ENCODE results near the gene CHDH.

CHDH gene

GRCh38 chr3:53811143-53811927 is 34.9 kb downstream of the CHDH start:
- Mint-ChIP-seq H3K4me1 (ENCODE audit: low read depth) (no peaks in the 10 kb centered on the region), H3K9me3 (ENCODE audit: low read depth) (no peaks in the 10 kb centered on the region), H3K27ac (no peak overlapping the region), H3K27me3 (no peaks in the 10 kb centered on the region), H3K36me3 (no peaks in the 10 kb centered on the region), H3K4me3 (no peak overlapping the region)

DNA sequence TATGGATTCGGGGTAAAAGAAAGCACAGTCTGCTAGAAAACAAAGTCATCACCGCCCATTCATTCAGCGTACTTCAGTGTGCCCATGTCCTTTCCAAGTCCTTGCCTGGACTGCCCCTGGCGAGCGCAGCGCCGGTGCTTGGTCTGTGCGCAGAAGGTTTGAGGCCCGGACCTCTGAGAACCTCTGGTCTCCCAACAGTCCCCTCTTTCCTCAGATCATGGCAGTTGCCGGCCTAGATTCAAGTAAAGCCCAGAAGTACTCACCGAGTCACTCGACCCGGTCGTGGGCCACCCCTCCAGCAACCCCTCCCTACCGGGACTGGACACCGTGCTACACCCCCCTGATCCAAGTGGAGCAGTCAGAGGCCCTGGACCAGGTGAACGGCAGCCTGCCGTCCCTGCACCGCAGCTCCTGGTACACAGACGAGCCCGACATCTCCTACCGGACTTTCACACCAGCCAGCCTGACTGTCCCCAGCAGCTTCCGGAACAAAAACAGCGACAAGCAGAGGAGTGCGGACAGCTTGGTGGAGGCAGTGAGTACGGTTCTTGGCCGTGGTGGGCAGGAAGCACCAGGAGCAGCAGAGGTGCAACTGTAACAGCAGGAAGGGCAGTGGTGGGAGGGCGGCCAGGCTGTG is 36.3 kb downstream of the CHDH start:
- H3K4me3 Mint-ChIP-seq: no peak overlapping the region
- no peaks in the 10 kb centered on the region for H3K36me3 Mint-ChIP-seq
- no peaks in the 10 kb centered on the region for H3K9me3 Mint-ChIP-seq (ENCODE audit: low read depth)
- H3K27ac Mint-ChIP-seq: no peak overlapping the region
- H3K27me3 Mint-ChIP-seq: no peaks in the 10 kb centered on the region
- no peaks in the 10 kb centered on the region for H3K4me1 Mint-ChIP-seq (ENCODE audit: low read depth)

DNA sequence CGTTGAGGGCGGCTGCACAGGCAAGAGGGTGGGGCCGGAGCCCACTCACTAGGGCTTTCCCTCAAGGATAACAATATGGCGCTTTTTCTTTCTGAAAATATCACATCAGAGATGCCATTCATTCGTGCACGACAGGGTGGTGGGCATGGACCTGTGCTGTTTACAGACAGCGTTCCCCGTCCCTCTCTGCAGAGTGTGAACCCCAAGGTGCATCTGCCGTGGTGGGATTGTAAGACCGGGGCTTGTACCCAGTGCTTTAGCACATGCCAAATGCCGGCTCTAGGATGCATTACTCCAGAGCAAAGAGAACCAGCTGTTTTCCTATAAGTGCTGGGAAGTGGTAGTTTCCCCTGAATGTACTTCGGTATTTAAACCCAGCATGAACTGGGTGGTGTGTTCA is 37.0 kb downstream of the CHDH start:
- Mint-ChIP-seq H3K27me3 (no peaks in the 10 kb centered on the region), H3K4me1 (ENCODE audit: low read depth) (no peaks in the 10 kb centered on the region), H3K9me3 (ENCODE audit: low read depth) (no peaks in the 10 kb centered on the region), H3K36me3 (no peaks in the 10 kb centered on the region), H3K4me3 (no peak overlapping the region), H3K27ac (no peak overlapping the region)

GRCh38 chr3:53808496-53808895 is 37.7 kb downstream of the CHDH start:
- Mint-ChIP-seq H3K9me3 (ENCODE audit: low read depth) (no peaks in the 10 kb centered on the region), H3K27ac (no peak overlapping the region), H3K4me1 (ENCODE audit: low read depth) (no peaks in the 10 kb centered on the region), H3K4me3 (no peak overlapping the region), H3K36me3 (no peaks in the 10 kb centered on the region), H3K27me3 (no peaks in the 10 kb centered on the region)

- no peak overlapping the region for H3K27ac Mint-ChIP-seq
- H3K4me3 Mint-ChIP-seq: no peak overlapping the region
- no peaks in the 10 kb centered on the region for H3K36me3 Mint-ChIP-seq
- no peaks in the 10 kb centered on the region for H3K9me3 Mint-ChIP-seq (ENCODE audit: low read depth)
- H3K27me3 Mint-ChIP-seq: no peaks in the 10 kb centered on the region
- H3K4me1 Mint-ChIP-seq (ENCODE audit: low read depth): no peaks in the 10 kb centered on the region
Measured at GRCh38 chr3:53807117-53807810, 39.0 kb downstream of the CHDH start.

- no peaks in the 10 kb centered on the region for H3K27me3 Mint-ChIP-seq
- no peaks in the 10 kb centered on the region for H3K4me1 Mint-ChIP-seq (ENCODE audit: low read depth)
- no peaks in the 10 kb centered on the region for H3K36me3 Mint-ChIP-seq
- H3K27ac Mint-ChIP-seq: no peak overlapping the region
- H3K4me3 Mint-ChIP-seq: no peak overlapping the region
- H3K9me3 Mint-ChIP-seq (ENCODE audit: low read depth): no peaks in the 10 kb centered on the region
Measured at GRCh38 chr3:53806182-53807116, 39.8 kb downstream of the CHDH start.

DNA sequence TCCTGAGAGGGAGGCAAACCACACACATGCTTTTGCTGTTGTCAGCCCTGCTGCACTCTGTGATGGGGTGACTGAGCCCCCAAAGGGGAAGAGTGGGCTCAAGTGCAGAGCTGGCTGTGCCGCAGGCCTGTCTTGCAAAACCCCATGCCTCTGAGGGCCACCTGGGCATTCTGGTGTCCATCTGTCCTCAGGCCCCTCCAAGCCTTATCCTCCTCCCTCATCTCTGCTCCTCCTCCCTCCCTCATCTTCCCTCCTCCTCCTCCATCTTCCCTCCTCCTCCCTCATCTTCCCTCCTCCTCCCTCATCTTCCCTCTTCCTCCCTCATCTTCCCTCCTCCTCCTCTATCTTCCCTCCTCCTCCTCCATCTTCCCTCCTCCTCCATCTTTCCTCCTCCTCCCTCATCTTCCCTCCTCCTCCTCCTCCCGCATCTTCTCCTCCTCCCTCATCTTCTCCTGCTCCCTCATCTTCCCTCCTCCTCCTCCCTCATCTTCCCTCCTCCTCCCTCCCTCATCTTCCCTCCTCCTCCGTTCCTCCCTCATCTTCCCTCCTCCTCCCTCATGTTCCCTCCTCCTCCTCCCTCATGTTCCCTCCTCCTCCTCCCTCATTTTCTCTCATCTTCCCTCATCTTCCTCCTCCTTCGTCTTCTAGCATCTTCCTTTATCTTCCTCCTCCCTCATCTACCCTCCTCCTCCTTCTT is 40.6 kb downstream of the CHDH start:
- Mint-ChIP-seq H3K9me3 (ENCODE audit: low read depth) (no peaks in the 10 kb centered on the region), H3K36me3 (no peaks in the 10 kb centered on the region), H3K4me1 (ENCODE audit: low read depth) (no peaks in the 10 kb centered on the region), H3K4me3 (no peak overlapping the region), H3K27ac (no peak overlapping the region), H3K27me3 (no peaks in the 10 kb centered on the region)

- Mint-ChIP-seq H3K27ac (no peak overlapping the region), H3K36me3 (no peaks in the 10 kb centered on the region), H3K4me1 (ENCODE audit: low read depth) (no peaks in the 10 kb centered on the region), H3K4me3 (no peak overlapping the region), H3K9me3 (ENCODE audit: low read depth) (no peaks in the 10 kb centered on the region), H3K27me3 (no peaks in the 10 kb centered on the region)
Measured at GRCh38 chr3:53804697-53805462, 41.3 kb downstream of the CHDH start.

DNA sequence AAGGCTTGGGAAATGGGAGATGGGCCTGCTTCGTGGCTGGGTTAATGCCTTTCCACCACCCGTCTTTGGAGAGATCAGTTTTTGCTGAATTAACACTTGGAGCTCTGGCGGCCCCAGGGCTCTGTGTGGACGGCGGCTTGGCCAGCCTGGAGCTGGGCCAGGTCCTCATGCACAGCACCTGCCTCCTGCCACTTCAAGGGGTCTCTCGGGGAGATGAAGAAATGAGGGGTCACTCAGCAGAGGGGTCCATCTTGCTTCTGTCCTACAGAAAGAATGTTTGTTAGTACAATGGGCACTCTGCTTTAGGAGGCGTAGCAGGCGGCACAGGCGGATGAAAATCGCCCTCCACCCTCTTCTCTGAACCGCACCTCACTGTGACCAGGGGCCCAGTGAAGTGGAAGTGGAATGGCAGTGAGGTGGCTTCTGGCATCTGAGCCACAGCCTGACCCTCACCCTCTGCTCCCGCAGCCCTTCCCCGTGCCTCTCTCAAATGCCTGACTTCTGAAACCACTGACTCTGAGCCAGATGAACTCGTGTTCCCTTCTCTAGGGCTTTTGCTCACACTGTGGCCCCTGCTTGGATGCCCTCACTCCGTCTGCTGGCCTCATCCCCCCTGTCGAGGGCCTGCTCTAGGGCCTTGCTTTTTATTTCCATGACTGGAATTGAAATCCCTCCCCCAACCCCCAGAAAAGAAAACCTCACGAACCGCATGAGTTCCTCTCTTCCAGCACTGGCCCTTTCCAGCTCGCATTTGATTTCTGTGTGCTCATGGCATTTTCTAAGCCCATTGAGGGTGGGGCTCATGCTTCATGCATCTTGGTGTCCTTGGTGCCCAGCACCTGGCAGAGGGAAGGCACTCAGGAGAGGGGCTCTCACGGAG is 42.2 kb downstream of the CHDH start:
- no peak overlapping the region for H3K27ac Mint-ChIP-seq
- H3K4me1 Mint-ChIP-seq (ENCODE audit: low read depth): no peaks in the 10 kb centered on the region
- no peaks in the 10 kb centered on the region for H3K36me3 Mint-ChIP-seq
- H3K4me3 Mint-ChIP-seq: no peak overlapping the region
- no peaks in the 10 kb centered on the region for H3K9me3 Mint-ChIP-seq (ENCODE audit: low read depth)
- no peaks in the 10 kb centered on the region for H3K27me3 Mint-ChIP-seq

- Mint-ChIP-seq H3K27me3 (no peaks in the 10 kb centered on the region), H3K4me3 (no peak overlapping the region)
Measured at GRCh38 chr3:53803124-53803815, 42.9 kb downstream of the CHDH start.

GRCh38 chr3:53802256-53802880 is 43.9 kb downstream of the CHDH start:
- Mint-ChIP-seq H3K4me1 (ENCODE audit: low read depth) (no peaks in the 10 kb centered on the region), H3K36me3 (no peaks in the 10 kb centered on the region), H3K27ac (no peak overlapping the region), H3K9me3 (ENCODE audit: low read depth) (no peaks in the 10 kb centered on the region), H3K4me3 (no peak overlapping the region), H3K27me3 (no peaks in the 10 kb centered on the region)

More at GRCh38 chr3:53803124-53803815, 42.9 kb downstream of the CHDH start:
- Mint-ChIP-seq H3K9me3 (ENCODE audit: low read depth) (no peaks in the 10 kb centered on the region), H3K27ac (no peak overlapping the region), H3K4me1 (ENCODE audit: low read depth) (no peaks in the 10 kb centered on the region), H3K36me3 (no peaks in the 10 kb centered on the region)

GRCh38 chr3:53801319-53801718 is 44.9 kb downstream of the CHDH start:
- Mint-ChIP-seq H3K4me1 (ENCODE audit: low read depth) (no peaks in the 10 kb centered on the region), H3K4me3 (no peak overlapping the region), H3K36me3 (no peaks in the 10 kb centered on the region), H3K9me3 (ENCODE audit: low read depth) (no peaks in the 10 kb centered on the region), H3K27me3 (no peaks in the 10 kb centered on the region), H3K27ac (no peak overlapping the region)

Measured in activated naive CD8-positive, alpha-beta T cell (primary cell).